ENCODE data around the gene SLC44A3.

The SLC44A3 gene

GRCh38 chr1:94873520-94874351 lies 53.6 kb downstream of the SLC44A3 start:
- DNase-seq (ENCODE audit: low read depth in 2 of 2), result no peak

DNA sequence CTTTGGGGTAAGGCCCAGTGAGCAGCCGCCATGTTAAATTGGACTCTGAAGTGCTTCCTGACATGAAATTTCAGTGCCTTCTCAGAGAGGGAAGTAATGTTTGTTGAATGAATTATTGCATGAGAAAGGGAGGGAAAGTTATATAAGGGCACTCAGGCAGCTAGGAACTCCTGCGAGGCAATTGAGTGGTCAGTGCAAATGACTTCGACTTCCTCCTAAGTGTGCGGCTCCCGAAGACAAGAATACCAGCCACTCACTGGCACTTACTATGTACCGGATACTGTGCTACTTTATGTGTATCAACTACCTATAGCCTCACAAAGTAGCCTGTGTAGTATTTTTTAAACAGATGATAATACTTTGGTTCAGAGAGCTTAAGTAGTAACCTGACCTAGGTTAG lies 54.3 kb downstream of the SLC44A3 start:
- DNase-seq (ENCODE audit: low read depth in 2 of 2), result no peak

DNA sequence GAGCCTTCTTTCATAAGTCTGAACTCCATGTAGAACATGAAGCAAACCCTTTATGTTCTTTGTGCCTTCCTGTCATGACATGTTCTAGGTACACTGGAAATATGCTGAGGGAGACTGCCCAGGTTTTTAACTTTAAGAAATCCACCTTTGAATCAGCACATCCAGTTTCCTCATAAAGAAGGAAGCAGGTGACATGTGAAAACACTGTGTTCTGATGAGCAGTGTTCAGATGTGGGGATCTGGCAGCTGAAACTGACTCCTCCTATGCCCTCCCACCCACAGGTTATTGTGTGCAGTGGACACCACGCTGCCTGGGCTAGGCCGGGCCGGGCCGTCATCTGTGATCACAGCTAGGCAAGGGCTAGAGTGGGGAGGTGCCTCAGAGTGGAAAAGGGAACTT lies 55.6 kb downstream of the SLC44A3 start:
- DNase-seq (ENCODE audit: low read depth in 2 of 2), result no peak

DNA sequence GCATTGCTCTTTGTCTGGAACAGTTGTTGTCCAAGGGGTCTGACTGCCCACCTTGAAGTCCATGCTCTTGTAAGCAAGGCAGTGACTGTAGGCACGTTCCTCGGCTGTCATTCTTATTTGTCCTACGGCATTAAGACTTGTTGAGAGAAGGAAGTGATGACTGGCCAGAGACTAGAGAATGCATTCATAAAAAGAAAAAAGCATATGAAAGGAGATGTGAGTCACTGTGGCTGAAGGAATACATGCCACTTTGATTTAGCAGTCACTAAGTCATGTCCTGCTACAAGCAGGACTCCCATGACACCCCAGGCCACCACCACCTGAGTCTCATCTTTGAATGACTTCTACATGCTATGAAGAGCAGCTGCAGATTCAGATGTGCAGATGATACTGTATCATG lies 56.2 kb downstream of the SLC44A3 start:
- no peak for DNase-seq (ENCODE audit: low read depth in 2 of 2)

- DNase-seq (ENCODE audit: low read depth in 2 of 2), result no peak
These were observed 58.2 kb downstream of the SLC44A3 start for GRCh38 chr1:94878329-94878728.

DNA sequence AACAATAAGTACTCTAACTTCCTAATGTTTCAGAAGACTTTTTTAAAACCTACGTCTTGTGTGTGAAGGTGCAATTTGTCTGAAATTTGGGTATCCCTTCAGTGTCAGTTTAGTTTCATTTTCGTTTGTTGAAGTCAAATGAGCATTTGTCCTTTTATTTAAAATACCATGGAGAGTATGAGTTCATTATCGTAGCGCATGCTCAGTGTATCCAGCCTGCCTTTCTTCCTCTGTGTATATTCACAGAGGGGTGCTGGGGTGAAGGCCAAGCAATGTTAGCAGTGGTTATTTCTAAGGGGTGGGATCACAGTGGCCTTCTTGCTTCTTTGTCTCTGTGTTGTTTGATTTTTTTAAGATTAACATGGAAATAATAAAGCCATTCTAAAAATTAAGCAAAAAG lies 63.5 kb downstream of the SLC44A3 start:
- DNase-seq (ENCODE audit: low read depth in 2 of 2), result no peak

GRCh38 chr1:94884106-94884505 lies 63.9 kb downstream of the SLC44A3 start:
- DNase-seq (ENCODE audit: low read depth in 2 of 2), result no peak

DNA sequence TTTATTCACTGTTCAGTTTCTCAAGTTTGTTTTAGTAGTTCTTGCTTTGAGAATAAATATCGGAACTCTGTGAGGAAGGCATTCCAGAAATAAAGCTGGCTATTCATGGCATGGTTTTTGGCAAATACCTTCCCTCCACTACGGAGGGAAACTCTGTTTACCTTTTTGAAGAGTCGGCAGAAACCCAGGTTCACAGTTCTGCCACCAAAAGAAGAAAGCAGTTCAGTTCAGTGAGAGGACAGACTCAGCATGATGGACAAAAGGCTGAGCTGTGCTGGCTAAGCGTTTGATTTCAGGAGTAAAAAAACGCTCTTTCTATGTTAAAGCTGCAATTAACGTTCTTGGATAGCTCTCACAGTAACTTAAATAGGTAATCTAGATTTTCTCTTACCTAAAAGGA lies 64.3 kb downstream of the SLC44A3 start:
- DNase-seq (ENCODE audit: low read depth in 2 of 2), result no peak

DNA sequence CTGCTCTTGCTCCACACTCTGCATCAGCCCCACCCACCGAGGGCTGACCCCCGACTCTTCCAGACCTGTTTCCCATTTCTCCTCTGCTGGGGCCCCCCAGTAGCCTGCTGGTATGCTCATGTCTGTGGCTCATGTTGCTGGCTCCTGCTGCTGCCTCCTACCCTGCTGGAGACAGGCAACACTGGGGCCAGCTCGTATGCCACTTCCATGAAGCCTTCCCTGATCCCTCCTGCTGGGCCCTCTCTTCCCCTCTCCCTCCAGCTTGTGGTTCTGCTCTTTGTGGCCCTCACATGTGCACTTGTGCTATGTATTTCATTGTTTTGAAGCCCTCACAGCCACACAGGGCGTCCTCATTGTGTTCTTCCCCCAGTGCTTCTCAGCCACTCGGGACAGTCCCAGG lies 66.2 kb downstream of the SLC44A3 start:
- DNase-seq (ENCODE audit: low read depth in 2 of 2), result no peak

GRCh38 chr1:94887106-94887505 lies 66.9 kb downstream of the SLC44A3 start:
- DNase-seq (ENCODE audit: low read depth in 2 of 2), result no peak

DNA sequence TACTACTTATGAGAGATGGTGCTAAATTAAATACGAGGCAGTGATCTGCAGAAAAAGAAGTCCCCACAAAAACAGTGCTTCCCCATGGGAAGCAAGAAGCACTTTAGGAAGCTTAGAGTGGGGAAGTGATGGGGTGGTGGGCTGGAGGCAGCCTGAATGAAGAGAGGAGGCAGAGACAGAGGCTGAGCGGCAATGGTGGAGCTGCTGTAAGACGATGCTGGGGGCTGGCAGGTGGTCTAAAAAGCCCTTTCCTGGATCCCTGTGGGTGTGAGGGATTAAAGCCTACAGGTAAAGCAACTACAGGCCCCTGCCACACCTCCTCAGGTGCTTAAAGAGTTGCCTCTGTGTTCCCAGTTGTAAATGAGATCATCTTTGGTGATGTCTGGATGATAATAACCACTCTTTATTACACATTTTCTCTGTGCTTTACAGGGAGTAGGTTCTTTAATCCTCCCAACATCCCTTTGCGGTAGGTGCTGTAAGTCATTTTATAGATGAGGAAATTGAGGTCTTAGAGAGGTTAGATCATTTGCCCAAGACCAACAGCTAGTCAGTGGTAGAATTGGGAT lies 67.5 kb downstream of the SLC44A3 start:
- no peak for DNase-seq (ENCODE audit: low read depth in 2 of 2)

GRCh38 chr1:94888201-94888600 lies 68.0 kb downstream of the SLC44A3 start:
- DNase-seq (ENCODE audit: low read depth in 2 of 2), result no peak

DNA sequence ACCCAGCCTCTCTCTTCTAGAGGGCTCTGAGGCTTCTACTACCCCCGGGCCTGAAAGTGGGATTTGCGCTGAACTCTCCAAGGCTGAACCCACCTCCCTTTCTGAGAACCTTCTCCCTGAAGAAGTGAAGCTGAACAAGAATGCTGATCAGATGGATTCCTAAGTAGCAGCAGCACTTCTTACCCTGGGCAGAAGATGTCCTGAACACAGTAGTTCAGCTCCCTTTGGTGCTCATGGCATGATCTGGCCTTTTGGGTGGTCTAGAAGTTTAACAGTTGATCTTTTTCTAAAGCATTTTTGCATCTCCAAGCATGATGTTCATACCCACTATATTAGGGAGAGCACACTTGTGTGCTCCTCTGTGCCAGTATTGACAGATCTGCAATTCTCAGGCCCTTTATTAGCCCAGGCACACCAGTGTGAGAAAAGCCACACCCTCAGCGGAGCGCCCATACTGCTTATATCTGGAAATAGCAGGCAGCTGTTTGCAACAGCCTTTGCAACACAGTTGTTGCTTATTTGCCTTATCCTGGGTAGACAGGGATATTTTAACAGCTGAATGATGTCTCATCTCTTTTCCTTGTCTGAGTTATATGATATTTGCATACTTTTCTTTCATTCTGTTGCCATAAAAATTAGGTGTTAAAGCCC lies 72.6 kb downstream of the SLC44A3 start:
- DNase-seq (ENCODE audit: low read depth in 2 of 2), result no peak

- no peak for DNase-seq (ENCODE audit: low read depth in 2 of 2)
These were observed 74.5 kb downstream of the SLC44A3 start for GRCh38 chr1:94894630-94895029.

DNA sequence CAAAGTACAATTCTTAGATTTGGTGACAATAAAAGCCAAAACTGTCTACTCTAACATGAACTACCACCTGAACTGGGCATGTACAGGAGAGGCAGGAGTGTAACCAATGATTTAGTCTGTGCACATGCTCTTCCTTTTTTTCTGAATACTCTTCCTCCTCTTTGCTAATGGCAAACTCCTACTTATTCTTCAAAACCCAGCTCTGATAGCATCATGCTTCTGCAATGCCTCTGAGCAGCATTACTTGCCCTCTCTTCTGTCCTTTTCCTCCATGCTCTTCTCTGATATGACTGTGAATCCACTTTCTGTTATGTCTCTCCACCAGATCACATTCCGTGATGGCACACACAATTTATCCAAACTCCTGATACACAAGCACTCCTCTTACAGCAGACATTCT lies 75.4 kb downstream of the SLC44A3 start:
- DNase-seq (ENCODE audit: low read depth in 2 of 2), result no peak

- DNase-seq (ENCODE audit: low read depth in 2 of 2), result no peak
These were observed 78.6 kb downstream of the SLC44A3 start for GRCh38 chr1:94898491-94899385.

- DNase-seq (ENCODE audit: low read depth in 2 of 2), result no peak
These were observed 79.6 kb downstream of the SLC44A3 start for GRCh38 chr1:94899756-94900155.

GRCh38 chr1:94901841-94902240 lies 81.7 kb downstream of the SLC44A3 start:
- no peak for DNase-seq (ENCODE audit: low read depth in 2 of 2)

DNA sequence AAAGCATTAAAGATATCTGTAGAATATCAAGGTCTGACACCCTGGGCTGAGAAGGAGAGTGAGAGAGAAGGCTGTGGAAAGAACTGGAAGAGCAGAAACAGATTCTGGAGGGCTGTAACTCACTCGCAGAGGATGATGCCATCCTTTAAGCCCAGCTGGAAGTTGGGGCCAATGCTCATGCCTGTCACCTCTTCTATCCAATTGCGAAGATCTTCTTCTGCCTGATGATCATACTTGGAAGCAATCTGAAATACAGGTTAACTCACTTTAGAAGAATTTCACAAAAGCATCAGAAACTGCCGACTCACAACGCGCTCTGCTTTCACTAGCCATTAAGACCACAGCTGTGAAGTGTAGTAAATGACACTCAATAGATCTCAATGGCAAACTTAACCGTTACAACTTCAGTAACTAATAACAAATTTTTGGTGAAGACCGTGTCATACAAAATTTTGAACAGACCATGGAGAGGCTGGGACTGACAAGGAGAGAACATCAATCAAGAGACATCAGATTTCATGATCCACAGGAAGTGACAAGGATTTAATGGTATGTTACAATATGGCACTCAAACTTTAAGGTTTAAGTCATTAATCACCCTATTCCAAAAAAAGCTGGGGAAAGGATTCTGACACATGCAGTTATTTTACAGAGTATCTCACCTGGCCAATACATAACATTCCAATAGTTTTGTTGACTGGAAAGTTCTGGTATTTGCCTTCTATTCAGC lies 83.3 kb downstream of the SLC44A3 start:
- no peak for DNase-seq (ENCODE audit: low read depth in 2 of 2)

DNA sequence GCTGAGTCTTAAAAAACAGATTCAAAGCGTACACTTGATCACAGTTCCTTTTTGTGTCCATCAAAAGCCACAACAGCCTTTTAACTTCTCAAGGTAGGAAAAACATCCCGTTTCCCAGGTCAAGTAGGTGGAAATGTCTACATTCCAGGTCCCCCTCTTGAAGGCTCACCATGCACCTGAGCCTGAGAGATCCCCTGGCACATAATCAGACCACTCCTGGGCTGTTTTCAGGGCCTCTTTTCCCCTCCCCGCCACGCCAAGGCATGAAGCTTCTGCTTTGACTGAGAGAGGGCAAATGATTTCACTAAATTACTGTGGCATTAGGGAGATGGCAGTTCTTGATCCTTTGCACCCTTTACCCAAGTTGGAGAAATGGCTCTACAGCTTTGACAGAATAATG lies 85.0 kb downstream of the SLC44A3 start:
- DNase-seq (ENCODE audit: low read depth in 2 of 2), result no peak

- no peak for DNase-seq (ENCODE audit: low read depth in 2 of 2)
These were observed 86.2 kb downstream of the SLC44A3 start for GRCh38 chr1:94906382-94906781.
